HepG2 (cell line): ENCODE data around the gene BRAP. TPM values are rescaled to one million over a fixed set of nuclear protein-coding genes. Genes with fewer than 3 reads are reported as not detected.

Experiments
- ATAC-seq: fragments of 200-7000 bp; cut with Tn5 transposase; 3 replicates; pipeline ENCODE4 v1.9.1; 2020; ENCODE audit warnings: mild to moderate bottlenecking, moderate library complexity
- BruUV-seq: library from RNA; stranded (reverse); fragments of 400-500 nt; replicated peaks from 2 replicates; lab custom pipeline; 2021; lab: Mats Ljungman, UMichigan
- CTCF ChIA-PET: fragments of 300-600 bp; formaldehyde crosslinking; extraction: SDS; loops from one replicate; lab custom pipeline; 2021; ENCODE audit warnings: low total read pairs, inconsistent platforms, low intra/inter-chr PET ratio; lab: Yijun Ruan, JAX
- POLR2A ChIA-PET: fragments of 350-600 bp; sonication (Branson Sonifier 250); formaldehyde crosslinking; loops from one replicate; lab custom pipeline; 2020; ENCODE audit warnings: antibody characterized with exemption, inconsistent platforms; lab: Yijun Ruan, JAX
- DNase-seq: peaks from one replicate; pipeline ENCODE4 v3.0.0-alpha.2; 2015; ENCODE audit warnings: low spot score
- FAIRE-seq: peaks from 3 replicates; lab custom pipeline; 2011; peaks lifted over from hg19 to GRCh38; lab: Jason Lieb, UNC
- H2AFZ ChIP-seq: one replicate; pipeline ENCODE4 v1.6.1; 2011; ENCODE audit warnings: low read length, inconsistent platforms
- H3K27ac ChIP-seq: fragments of 300-600 bp; 3 replicates; pipeline ENCODE4 v1.8.0; 2011; ENCODE audit warnings: mixed run types, mild to moderate bottlenecking, mixed read lengths, low read length, inconsistent platforms; ENCODE audit not compliant: insufficient read depth; ENCODE audit errors: extremely low read length
- H3K27me3 ChIP-seq, 2 experiments: fragments of 200-600 bp in 1 of 2; 2 replicates in 1 of 2; 3 replicates in 1 of 2; pipeline versions ENCODE4 v1.6.0 to v1.8.0; 2011; ENCODE audit warnings: low read length in 2 of 2, mild to moderate bottlenecking in 2 of 2, moderate library complexity in 2 of 2, inconsistent platforms in 1 of 2; ENCODE audit not compliant: insufficient read depth in 2 of 2, control insufficient read depth in 1 of 2
- H3K36me3 ChIP-seq, 2 experiments: fragments of 200-600 bp in 1 of 2; replicated peaks in 1 of 2; 2 replicates in 1 of 2; 3 replicates in 1 of 2; pipeline versions ENCODE4 v1.5.1 to v1.8.0; 2011; ENCODE audit warnings: low read length in 2 of 2, inconsistent platforms in 1 of 2; ENCODE audit not compliant: insufficient read depth in 2 of 2, control insufficient read depth in 1 of 2
- H3K4me1 ChIP-seq: 2 replicates; pipeline ENCODE4 v1.5.1; 2012; ENCODE audit warnings: low read length, inconsistent platforms; ENCODE audit not compliant: insufficient read depth
- H3K4me2 ChIP-seq: 2 replicates; pipeline ENCODE4 v1.6.0; 2011; ENCODE audit warnings: low read depth, low read length, inconsistent platforms
- H3K4me3 ChIP-seq, 3 experiments: fragments of 200-600 bp in 1 of 3; sonication (generic), shearing (Covaris generic) in 1 of 3; replicated peaks in 1 of 3; 2 replicates each; pipeline ENCODE4 v1.5.1; 2011 to 2016; ENCODE audit warnings: low read length in 3 of 3, inconsistent platforms in 2 of 3, low read depth in 2 of 3, mild to moderate bottlenecking in 2 of 3, control low read depth in 1 of 3, mixed read lengths in 1 of 3; ENCODE audit not compliant: insufficient read depth in 1 of 3
- H3K79me2 ChIP-seq: one replicate; pipeline ENCODE4 v1.6.1; 2011; ENCODE audit warnings: low read length, inconsistent platforms; ENCODE audit not compliant: insufficient read depth
- H3K9ac ChIP-seq: 2 replicates; pipeline ENCODE4 v1.6.0; 2011; ENCODE audit warnings: mild to moderate bottlenecking, low read depth, low read length, inconsistent platforms; ENCODE audit not compliant: insufficient read depth
- H3K9me3 ChIP-seq: 2 replicates; pipeline ENCODE4 v1.5.1; 2012; ENCODE audit warnings: mild to moderate bottlenecking, low read length
- H4K20me1 ChIP-seq: 2 replicates; pipeline ENCODE4 v1.6.0; 2011; ENCODE audit warnings: inconsistent platforms, mild to moderate bottlenecking, low read length, moderate library complexity; ENCODE audit not compliant: insufficient read depth
- AKNA ChIP-seq: sonication (generic); formaldehyde crosslinking; IDR thresholded peaks from 2 replicates; pipeline ENCODE4 v1.4.0; 2020; ENCODE audit warnings: missing genetic modification reagents, borderline replicate concordance
- ARNT ChIP-seq: fragments of 450-650 bp; IDR thresholded peaks from 2 replicates; pipeline ENCODE4 v1.6.1; 2017
- KDM5B ChIP-seq: sonication (generic); formaldehyde crosslinking; IDR thresholded peaks from 2 replicates; pipeline ENCODE4 v1.4.0; 2020; ENCODE audit warnings: missing genetic modification reagents, mild to moderate bottlenecking, borderline replicate concordance
- MED13 ChIP-seq: sonication (generic); formaldehyde crosslinking; IDR thresholded peaks from 2 replicates; pipeline ENCODE4 v1.5.0; 2020; ENCODE audit warnings: missing genetic modification reagents
- NFATC3 ChIP-seq: sonication (generic); formaldehyde crosslinking; IDR thresholded peaks from 2 replicates; pipeline ENCODE4 v1.5.1; 2020; ENCODE audit warnings: mild to moderate bottlenecking, missing genetic modification reagents
- NR2F1 ChIP-seq, 2 experiments: fragments of 450-650 bp in 1 of 2; formaldehyde crosslinking in 1 of 2; IDR thresholded peaks; 2 replicates each; pipeline versions ENCODE4 v1.5.0 to v1.6.1; 2016 to 2020; ENCODE audit warnings: mild to moderate bottlenecking in 1 of 2, missing compliant biosample characterization in 1 of 2, missing genetic modification reagents in 1 of 2, moderate library complexity in 1 of 2
- POLR2G ChIP-seq: fragments of 200-400 bp; formaldehyde crosslinking; IDR thresholded peaks from 2 replicates; pipeline ENCODE4 v1.6.1; 2018; ENCODE audit warnings: mild to moderate bottlenecking, low read depth, low read length, moderate library complexity
- SALL2 ChIP-seq: sonication (generic); formaldehyde crosslinking; IDR thresholded peaks from 2 replicates; pipeline ENCODE4 v1.8.1; 2023; ENCODE audit warnings: mild to moderate bottlenecking, missing genetic modification reagents, inconsistent platforms
- TCF12 ChIP-seq, 2 experiments: fragments of 450-650 bp in 1 of 2; sonication (generic) in 1 of 2; formaldehyde crosslinking in 1 of 2; IDR thresholded peaks; 2 replicates each; pipeline versions ENCODE4 v1.6.1 to v1.8.0; 2017 to 2022; ENCODE audit warnings: antibody characterized with exemption in 1 of 2, mild to moderate bottlenecking in 1 of 2, missing genetic modification reagents in 1 of 2, moderate library complexity in 1 of 2
- ZNF326 ChIP-seq: sonication (generic); formaldehyde crosslinking; IDR thresholded peaks from 2 replicates; pipeline ENCODE4 v1.4.0; 2020; ENCODE audit warnings: missing genetic modification reagents, borderline replicate concordance
- ZNF432 ChIP-seq: sonication (generic); formaldehyde crosslinking; IDR thresholded peaks from 2 replicates; pipeline ENCODE4 v1.5.0; 2020; ENCODE audit warnings: missing genetic modification reagents, mild to moderate bottlenecking, borderline replicate concordance
- ZNF550 ChIP-seq: sonication (generic); formaldehyde crosslinking; IDR thresholded peaks from 2 replicates; pipeline ENCODE4 v1.4.0; 2020; ENCODE audit warnings: mild to moderate bottlenecking, missing genetic modification reagents, borderline replicate concordance
- WGBS: methylation state at CpG from one replicate; pipeline ENCODE4 v1.1.6; 2017; ENCODE audit warnings: low lambda C conversion rate; 5-methylcytosine and 5-hydroxymethylcytosine counted together
- in situ Hi-C: cut with HindIII; loops from 2 replicates; pipeline ENCODE4 v1.10.0; 2017; ENCODE audit warnings: low pct_unique_long_range_greater_than_20kb; ENCODE audit not compliant: extremely low pct_ligation_motif_present
- intact Hi-C: fragments of 100-400 bp; cut with micrococcal nuclease; formaldehyde crosslinking; loops from one replicate; pipeline ENCODE4 v1.10.0; 2022; ENCODE audit not compliant: unreplicated experiment
- polyA plus RNA-seq, 8 experiments: library from polyadenylated mRNA; depleted of rRNA in 3 of 8; stranded (reverse) in 7 of 8; unstranded in 1 of 8; fragments of >200 nt; fragmentation: Illumina TruSeq in 4 of 8; extraction: Trizol in 4 of 8; gene quantifications; 2 replicates each; pipeline versions ENCODE4 v1.2.1 to v1.2.3, GENCODE V29; 2011 to 2016; ENCODE audit warnings: low read depth in 4 of 8, missing spikeins in 1 of 8, mixed read lengths in 1 of 8; ENCODE audit not compliant: insufficient read depth in 1 of 8
- total RNA-seq, 5 experiments: library from RNA; depleted of rRNA; stranded (reverse); fragments of >200 nt; fragmentation: Illumina TruSeq; extraction: Trizol; gene quantifications; 2 replicates each; pipeline ENCODE4 v1.2.3, GENCODE V29; 2016; ENCODE audit warnings: low read depth in 1 of 5
- TF ChIP-seq, protein P1 (sequence below): IDR thresholded peaks from 2 replicates; pipeline ENCODE4 v1.6.1; 2016
- TF ChIP-seq, protein P2 (sequence below): sonication (generic); formaldehyde crosslinking; IDR thresholded peaks from 2 replicates; pipeline ENCODE4 v1.8.0; 2022; ENCODE audit warnings: missing genetic modification reagents, mild to moderate bottlenecking, inconsistent platforms, borderline replicate concordance
- TF ChIP-seq, protein P3 (sequence below): IDR thresholded peaks from 2 replicates; pipeline ENCODE4 v1.6.1; 2016; ENCODE audit warnings: mild to moderate bottlenecking, missing biosample characterization, missing genetic modification reagents

Gene BRAP
- total and polyA plus RNA-seq, 2 of the 13 experiments (the other 11 are each of a cell fraction or from before 2014, with no cell fraction given), result 8.1 to 15.4 TPM

- H4K20me1 ChIP-seq, result no peaks in the 10 kb centered on the region
- ATAC-seq, result peak; percentile 46; the same call in 2 of the 3 replicates
- TF ChIP-seq ZNF550 (CRISPR knock-in tag) (no peak), NFATC3 (no peak), TCF12 (IDR thresholded peaks at IDR 0.05) (no peak), TCF12 (CRISPR knock-in tag; IDR thresholded peaks at IDR 0.05) (no peak), AKNA (no peak), ZNF432 (no peak), NR2F1 (CRISPR knock-in tag; IDR thresholded peaks at IDR 0.05) (no peak), ARNT (no peak), SALL2 (CRISPR knock-in tag) (no peak), POLR2G (no peak), ZNF326 (CRISPR knock-in tag) (no peak), KDM5B (CRISPR knock-in tag) (no peak), MED13 (no peak)
- TF ChIP-seq, protein P1, sequence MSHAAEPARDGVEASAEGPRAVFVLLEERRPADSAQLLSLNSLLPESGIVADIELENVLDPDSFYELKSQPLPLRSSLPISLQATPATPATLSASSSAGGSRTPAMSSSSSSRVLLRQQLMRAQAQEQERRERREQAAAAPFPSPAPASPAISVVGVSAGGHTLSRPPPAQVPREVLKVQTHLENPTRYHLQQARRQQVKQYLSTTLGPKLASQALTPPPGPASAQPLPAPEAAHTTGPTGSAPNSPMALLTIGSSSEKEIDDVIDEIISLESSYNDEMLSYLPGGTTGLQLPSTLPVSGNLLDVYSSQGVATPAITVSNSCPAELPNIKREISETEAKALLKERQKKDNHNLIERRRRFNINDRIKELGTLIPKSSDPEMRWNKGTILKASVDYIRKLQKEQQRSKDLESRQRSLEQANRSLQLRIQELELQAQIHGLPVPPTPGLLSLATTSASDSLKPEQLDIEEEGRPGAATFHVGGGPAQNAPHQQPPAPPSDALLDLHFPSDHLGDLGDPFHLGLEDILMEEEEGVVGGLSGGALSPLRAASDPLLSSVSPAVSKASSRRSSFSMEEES (CRISPR knock-in tag), result no peak
- TF ChIP-seq, protein P2, sequence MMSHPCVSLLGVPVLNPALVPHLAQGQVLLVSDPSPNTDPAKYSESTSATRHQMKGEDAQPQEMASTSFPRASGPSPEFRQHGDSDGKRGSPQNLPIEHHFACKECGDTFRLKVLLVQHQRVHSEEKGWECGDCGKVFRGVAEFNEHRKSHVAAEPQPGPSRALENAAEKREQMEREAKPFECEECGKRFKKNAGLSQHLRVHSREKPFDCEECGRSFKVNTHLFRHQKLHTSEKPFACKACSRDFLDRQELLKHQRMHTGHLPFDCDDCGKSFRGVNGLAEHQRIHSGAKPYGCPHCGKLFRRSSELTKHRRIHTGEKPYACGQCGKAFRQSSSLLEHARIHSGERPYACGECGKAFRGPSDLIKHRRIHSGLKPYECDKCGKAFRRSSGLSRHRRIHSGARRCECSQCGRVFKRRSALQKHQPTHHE (CRISPR knock-in tag), result no peak
- TF ChIP-seq, protein P3, sequence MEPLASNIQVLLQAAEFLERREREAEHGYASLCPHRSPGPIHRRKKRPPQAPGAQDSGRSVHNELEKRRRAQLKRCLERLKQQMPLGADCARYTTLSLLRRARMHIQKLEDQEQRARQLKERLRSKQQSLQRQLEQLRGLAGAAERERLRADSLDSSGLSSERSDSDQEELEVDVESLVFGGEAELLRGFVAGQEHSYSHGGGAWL (CRISPR knock-in tag), result no peak
- TF ChIP-seq, all 625 proteins: peak for 0
- intact Hi-C loops, result no loop called here
- Histone ChIP-seq H3K79me2 (no peaks in the 10 kb centered on the region), H3K27ac (no peak overlapping the region), H3K4me3 (no peak overlapping the region), H3K27me3 (no peaks in the 10 kb centered on the region), H3K9ac (no peak overlapping the region), H2AFZ (no peak overlapping the region), H3K4me1 (no peaks in the 10 kb centered on the region), H3K36me3 (peaks cover 9 to 28% of the 10 kb centered on the region in 2 experiments), H3K4me2 (no peak overlapping the region), H3K9me3 (no peaks in the 10 kb centered on the region)
- 95% methylated on average over 14 of the region's 15 CpGs for WGBS
- no TSS peak for BruUV-seq
- ChIA-PET CTCF (no interaction called here), POLR2A (no interaction called here)
- DNase-seq (no peak), FAIRE-seq (no peak)
- in situ Hi-C loops, result no loop called here
These were observed 6.9 kb upstream of the BRAP start for GRCh38 chr12:111692575-111693210.
